ENCODE measurements around the gene NFU1. TPM values are rescaled to one million over a fixed set of nuclear protein-coding genes. Genes with fewer than 3 reads are reported as not detected.
"Not testable (repeated sequence)": the region's sequence is repeated elsewhere in the genome, so short reads cannot be mapped to it uniquely, and the experiment has no call there.

NFU1 gene
- polyA plus RNA-seq, 3 donors: 66.7 to 69.8 (median 69.8) TPM

DNA sequence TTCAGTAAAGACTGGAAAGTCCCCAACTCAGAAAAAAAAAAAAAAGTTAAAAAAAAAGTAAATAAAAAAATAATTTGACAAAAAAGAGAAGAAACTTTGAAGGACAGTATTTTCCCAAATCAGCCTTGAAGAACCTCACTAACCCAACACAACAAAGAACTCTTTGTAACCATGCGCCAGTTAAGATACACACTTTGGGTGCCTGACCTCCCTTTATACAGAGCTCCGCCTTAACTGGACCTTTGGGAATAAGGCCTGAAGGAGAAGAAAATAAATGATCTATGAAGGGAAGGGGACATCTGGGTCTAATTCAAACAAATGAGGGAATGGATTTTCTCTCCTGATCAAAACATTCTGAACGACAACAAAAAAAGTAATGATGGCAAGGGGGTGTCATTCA, 48.0 kb downstream of the NFU1 start:
- DNase-seq (ENCODE audit: low read depth in 3 of 3, low spot score in 2 of 3): no peak

DNA sequence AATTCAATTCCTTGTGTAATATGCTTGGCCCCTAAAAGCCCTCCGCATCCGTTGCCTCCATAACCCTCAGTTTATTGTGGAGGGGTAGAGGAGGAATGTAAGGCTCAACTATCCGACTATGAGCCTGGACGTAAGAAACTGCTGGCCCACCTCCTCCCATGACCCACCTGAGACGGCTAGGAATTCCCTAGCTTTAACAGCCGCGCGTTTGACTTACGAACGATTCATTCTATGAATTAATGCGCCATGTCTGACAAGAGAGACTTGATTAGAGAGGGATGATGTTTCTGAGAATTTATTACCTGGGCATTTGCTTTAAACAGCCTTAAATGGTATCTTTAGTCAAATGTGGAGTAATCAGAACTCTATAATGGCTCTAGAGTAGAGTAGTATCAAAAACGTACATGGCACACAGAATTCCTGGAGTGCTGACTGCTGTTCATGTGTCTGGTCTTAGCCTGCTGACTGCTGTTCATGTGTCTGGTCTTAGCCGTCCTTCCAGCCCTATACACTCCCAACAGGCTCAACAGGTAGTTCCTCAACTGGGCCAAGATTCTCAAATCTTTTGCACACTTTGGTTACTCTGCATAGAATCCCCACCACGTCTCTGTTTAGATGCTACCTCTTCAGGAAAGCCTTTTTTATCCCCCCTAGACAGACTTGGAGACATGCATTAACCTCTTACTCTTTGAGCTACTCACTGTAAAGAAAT, 49.3 kb downstream of the NFU1 start:
- DNase-seq (ENCODE audit: low read depth in 3 of 3, low spot score in 2 of 3): no peak

DNA sequence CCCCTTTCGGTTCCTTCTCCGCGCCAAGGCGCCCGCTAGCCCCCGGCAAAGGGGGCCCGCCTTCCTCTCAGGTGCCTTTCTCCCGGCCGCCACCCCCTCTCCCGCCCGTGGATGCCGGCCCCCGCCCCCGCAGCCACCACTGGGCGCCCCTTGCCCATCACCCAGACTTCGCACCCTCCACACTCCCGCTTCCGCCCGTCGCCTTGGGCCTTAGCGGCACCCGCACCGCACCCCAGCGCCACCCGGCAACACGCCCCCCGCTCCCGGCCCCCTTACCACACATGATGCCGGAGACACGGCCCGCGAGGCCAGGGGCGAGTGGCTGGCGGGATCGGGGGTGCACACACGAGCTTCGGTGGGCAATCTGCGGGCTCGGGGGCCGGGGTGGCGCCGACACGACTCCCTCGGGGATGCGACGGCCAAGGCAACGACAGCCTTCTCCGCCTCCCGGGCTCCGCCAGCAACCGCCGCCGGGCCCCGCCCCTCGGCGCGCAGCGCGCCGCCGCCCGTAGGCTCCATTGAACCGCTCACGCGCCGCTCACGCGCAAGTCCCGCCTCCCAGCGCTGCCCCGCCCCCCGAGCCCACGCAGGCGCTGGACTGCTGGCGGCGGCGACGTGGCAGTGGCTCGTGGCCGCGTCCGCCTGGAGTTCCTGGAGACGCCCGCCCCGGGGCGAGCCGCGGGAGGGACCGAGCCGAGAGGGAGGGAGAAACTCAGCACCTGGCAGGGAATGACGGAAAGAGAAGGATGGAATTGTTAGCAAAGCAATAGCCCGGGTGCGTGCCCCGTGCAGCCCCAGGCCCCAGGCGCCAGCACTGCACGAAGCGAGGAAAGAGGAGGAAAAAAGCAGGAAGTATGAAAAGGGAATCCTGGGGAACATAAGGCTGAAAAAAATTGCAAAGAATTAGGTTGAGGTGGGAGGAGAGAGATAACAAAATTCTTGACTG, 50.2 kb downstream of the NFU1 start, which contains the start of gene GFPT1:
Gene GFPT1, minus strand, starts transcription at position 439 of the 946 bp plus-strand sequence. Its CDS starts 156 bp downstream, at position 283.
- peak; percentile 74 to 89 (median 88) for DNase-seq (ENCODE audit: low read depth in 3 of 3, low spot score in 2 of 3)

DNA sequence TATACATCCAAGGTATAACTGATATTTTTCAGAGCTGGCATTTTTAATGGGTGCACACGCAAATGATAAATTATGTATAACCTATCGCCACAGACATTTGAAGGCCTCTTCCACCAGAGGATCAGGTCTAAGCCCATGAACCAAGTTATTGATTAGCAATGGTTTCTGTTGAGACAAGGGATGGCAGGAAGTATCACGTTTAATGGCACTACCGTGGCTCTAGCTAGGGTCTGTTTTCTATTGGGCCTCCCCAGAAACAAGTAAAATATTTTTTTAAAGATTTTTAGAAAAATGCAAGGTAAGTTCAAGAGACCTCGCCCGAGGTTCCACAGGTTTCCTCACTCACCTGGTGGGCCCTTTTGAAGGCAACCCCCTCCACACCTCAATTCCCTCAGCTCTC, 50.9 kb downstream of the NFU1 start:
- DNase-seq (ENCODE audit: low read depth in 3 of 3, low spot score in 2 of 3): no peak

DNA sequence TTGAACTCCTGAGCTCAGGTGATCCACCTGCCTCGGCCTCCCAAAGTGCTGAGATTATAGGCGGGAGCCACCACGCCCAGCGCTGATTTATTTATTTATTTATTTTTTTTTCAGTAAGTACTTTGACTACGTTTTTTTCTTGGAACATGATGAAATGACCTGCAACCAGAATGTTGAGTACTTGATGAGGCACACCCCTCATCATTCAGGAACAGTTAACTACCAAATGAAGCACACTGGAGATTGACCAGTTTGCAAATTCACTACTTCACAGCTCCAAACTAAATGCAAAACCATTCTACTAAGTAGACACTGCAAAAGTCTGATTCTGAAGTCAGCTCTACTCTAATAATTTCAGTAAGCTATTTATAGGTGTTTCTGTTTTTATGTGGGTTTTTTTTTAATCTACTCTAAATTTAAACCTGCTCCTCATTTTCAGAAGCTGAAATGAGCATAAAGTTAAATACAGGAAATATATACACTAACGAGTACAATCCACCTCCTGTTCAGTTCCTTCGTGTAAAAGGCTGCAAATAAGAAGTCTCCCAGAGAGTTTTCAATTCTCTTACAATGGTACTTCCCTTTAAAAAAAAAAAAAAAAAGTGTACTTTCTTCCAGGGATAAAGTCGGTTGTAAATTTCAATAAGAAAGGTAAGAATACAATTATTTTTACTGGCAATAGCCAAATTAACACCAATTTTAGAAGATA, 51.6 kb downstream of the NFU1 start:
- DNase-seq (ENCODE audit: low read depth in 3 of 3, low spot score in 2 of 3): no peak

DNA sequence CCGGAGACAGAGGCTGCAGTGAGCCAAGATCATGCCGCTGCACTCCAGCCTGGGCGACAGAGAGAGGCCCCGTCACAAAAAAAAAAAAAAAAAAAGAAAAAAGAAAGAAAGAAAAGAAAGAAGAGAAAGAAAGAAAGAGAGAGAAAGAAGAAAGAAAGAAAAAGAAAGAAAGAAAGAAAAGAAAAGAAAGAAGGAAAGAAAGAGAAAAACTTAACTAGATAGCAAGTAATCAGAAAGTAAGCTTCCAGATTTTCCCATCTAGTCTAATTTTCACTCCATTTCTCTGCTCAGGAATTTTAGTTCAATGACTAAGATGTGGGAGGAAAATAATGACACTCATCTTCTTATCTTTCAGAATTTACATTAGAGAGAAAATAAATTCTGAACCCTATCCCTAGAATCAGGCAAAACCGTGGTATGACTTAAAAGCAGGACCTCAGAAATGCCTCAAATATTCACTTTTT, 52.6 kb downstream of the NFU1 start:
- no peak for DNase-seq (ENCODE audit: low read depth in 3 of 3, low spot score in 2 of 3)

DNA sequence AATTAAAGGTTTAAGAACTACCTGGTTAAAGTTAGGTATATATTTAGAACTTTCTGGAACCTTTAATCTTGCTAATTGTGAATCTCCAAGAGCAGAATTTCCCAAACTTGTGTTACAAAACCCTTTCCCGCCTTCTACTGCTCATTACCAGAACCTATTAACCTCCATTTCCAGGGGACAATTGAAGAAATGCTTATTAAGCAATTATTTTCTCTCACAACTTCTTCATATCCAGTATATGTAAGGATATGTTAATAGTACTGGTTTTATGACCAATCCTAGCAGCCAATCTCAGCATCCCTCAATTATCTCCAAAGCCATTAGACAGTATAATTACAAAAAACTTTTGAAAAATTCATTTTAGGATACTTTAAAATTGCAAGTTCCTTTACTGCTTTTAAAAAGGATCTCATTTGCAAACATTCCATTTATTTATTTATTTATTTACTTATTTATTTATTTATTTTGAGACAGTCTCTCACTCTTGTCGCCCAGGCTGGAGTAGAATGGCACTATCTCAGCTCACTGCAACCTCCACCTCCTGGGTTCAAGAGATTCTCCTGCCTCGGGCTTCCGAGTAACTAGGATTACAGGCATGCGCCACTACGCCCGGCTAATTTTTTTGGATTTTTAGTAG, 53.9 kb downstream of the NFU1 start:
- no peak for DNase-seq (ENCODE audit: low read depth in 3 of 3, low spot score in 2 of 3)

DNA sequence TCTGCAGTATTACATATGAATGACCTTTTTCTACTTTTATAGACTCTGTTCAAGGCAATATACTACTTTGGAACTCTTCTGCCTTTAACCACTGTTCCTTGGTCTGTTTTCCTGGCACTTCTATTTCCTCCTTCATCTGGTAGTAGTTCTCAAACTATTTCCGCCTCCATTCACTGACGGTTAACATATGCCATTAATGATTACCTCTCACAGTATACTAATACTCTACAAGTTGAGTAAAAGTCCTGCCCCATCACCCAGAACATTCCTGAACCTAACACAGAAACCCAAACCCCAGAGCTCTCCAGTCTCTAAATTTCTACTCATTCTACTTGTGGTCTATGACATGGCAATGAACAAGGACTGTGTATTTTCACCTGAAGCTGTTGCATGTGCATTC, 54.7 kb downstream of the NFU1 start:
- no peak for DNase-seq (ENCODE audit: low read depth in 3 of 3, low spot score in 2 of 3)

DNA sequence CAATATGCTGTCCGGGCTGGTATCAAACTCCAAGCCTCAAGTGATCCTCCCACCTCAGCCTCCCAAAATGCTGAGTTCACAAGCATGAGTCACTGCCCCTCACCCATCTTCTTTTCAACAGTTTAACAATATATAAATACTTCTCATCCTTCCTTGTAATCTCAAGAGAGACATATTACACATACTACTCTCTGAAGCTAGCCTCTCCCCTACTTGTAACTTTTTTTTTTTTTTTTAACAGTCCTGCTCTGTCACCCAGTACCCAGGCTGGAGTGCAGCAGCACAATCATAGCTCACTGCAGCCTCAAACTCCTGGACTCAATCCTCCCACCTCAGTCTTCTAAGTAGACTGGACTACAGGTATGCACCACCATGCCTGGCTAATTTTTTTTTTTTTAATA, 55.9 kb downstream of the NFU1 start:
- no peak for DNase-seq (ENCODE audit: low read depth in 3 of 3, low spot score in 2 of 3)

DNA sequence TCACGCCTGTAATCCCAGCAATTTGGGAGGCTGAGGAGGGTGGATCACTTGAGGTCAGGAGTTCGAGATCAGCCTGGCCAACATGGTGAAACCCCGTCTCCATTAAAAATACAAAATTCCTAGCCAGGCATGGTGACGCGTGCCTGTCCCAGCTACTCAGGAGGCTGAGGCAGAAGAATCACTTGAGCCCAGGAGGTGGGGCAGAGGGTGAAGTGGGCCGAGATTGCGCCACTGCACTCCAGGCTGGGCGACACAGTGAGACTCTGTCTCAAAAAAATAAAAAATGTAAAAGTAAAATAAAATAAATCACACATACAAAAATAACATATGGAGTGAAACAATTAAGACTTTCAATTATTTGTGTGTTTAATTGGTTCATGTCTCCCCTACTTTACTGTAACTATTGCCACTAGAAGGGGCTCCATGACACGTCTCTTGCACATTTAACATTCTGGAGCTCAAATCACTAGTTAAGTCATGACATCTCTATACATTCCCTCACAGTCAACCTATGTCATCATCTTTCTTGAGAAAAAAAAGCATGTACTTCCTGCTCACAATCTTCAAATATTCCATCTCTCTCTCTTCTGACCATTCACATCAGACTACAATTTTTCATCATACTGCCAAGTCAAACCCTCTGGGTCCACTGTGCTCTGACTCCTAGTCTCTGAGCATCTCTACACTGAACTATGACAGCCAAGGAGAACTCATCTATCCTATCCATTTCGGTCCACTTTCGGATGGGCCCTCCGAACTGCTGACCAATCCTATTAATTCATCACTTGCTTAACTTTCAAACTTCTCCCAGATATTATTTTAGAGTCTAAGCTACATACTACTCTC, 56.9 kb downstream of the NFU1 start:
- no peak for DNase-seq (ENCODE audit: low read depth in 3 of 3, low spot score in 2 of 3)

DNA sequence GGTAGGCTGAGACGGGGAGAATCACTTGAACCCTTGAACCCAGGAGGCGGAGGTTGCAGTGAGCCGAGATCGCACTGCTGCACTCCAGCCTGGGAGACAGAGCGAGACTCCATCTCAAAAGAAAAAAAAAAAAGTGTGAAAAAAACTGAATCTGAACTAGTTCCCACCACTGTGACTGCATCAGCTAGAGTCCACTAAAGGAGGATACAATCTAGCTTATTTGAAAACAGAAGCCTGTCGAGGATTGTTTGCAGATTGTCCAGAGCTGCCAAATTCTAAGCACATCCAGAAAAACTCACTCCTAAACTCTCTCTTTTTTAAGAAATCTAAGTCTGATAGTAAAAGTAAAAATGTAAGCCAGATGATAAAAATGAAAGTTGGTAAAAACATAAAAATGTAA, 60.8 kb downstream of the NFU1 start:
- DNase-seq (ENCODE audit: low read depth in 3 of 3, low spot score in 2 of 3): no peak

DNA sequence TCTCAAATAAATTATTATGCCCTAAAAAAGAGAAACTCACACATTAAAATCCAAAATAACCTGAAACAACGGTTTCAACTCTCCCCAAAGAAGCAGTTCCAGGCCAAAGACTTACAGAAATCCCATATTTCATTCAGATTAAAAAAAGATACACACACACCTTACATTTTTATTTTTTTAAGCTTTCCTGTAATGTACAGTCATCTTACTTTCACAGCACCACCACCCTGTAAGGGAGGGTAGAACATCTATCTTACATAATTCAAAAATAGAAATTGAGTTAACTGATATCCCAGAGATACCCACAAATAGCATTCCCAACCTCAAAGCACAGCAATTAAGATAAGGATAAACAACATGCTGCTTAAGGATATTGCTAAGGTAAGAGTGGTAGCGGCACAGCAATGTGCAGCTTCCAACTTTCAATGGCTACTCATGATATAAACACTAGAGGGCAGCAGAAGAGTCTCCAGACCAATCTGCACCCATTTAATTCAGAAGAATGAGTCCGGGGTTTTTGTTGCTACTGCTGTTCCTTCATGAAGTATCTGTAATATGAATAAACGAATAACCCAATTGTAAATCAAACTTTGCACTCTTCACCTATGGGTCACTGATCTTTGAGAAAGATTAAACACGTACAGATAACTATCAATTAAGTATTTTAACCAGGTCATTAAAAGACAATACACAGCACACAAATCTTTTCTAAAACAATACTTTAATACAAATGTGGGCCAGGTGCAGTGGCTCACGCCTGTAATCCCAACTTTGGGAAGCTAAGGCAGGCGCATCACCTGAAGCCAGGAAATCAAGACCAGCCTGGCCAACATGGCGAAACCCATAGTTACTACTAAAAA, 61.5 kb downstream of the NFU1 start:
- no peak for DNase-seq (ENCODE audit: low read depth in 3 of 3, low spot score in 2 of 3)

DNA sequence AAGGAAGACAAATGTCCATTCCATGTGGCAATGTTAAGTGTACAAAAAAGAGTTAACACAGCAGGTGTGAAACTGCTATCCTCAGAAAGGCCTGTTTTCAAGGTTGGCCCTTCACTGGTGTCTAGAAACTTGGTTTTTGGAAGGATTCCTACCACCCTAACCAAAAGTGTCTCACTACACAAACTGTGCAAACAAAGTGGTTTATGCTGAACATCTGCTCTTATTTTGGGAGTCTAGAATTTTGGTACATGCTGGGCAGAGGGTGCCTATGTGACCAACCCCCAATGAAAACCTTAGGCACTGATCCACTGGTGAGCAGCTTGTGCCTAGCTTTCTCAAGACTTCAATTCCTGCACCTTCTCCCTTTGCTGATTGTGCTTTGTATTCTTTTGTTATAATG, 64.5 kb downstream of the NFU1 start:
- DNase-seq (ENCODE audit: low read depth in 3 of 3, low spot score in 2 of 3): no peak

DNA sequence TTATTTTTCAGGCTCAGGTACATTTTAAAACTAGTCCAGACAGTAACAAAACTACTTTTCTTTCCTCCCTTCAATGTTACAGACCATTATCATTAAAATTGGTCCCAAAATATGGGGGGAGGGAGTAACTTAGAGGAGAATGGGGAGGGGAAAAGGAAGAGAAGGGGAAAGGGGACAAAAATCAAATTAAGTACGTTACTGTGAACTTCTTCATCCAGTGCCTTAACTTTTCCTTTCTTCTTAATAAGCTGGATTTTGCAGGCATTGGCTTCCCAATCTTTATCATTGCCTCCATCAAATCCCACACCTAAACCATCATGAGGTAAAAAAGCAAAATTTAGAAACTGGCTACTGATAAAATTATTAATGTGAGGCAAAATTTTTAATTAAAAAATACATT, 67.4 kb downstream of the NFU1 start:
- DNase-seq (ENCODE audit: low read depth in 3 of 3, low spot score in 2 of 3): no peak

DNA sequence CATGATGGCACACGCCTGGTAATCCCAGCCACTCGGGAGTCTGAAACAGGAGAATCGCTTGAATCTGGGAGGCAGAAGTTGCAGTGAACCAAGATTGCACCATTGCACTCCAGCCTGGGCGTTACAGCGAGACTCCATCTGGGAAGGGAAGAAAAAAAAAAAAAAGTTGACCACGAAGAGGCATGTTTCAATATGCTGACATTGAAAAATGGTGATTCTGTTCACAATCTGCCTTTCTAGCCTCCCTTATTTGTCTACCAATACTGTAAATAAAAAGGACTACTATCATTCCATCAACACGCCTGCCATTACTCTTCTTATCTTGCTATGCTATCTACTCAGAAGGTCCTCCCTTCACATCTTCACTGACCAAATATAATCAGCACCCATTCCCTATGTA, 68.6 kb downstream of the NFU1 start:
- DNase-seq (ENCODE audit: low read depth in 3 of 3, low spot score in 2 of 3): no peak

DNA sequence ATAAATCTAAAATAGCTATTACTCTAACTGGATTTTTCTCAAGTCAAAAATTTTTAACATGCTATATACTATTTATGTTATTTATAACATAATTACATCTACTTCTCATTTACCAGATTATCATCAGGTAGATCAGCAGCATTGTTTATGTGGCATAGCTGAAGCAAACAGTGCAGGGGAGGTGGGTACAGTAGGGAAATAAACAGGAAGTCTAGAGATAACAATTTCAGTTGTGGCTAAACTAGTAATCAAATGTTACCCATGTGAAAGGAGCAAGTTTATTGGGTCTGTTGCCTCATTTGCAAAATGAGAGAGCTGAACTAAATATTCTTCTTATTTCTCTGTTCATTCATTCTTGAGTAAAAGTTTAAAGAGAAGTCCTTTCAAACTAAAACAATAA, 77.9 kb downstream of the NFU1 start:
- no peak for DNase-seq (ENCODE audit: low read depth in 3 of 3, low spot score in 2 of 3)

DNA sequence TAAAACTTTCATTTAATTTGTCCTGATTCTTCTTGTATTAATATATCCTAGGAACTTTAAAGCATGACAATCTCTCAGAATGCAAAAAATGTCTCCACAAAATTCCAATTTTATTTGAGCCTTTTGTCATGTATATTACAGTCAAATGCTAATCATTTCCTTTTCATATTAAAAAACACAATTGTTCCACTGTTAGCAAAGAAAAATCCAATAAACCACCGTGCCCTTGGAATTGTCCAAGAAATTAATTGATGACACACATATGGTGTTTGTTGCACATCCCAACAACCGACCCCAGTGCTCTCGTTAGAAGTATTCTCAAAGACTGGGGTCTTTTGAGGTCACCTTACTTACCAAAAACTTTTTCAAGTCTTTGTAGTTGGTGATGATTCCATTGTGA, 78.3 kb downstream of the NFU1 start:
- DNase-seq (ENCODE audit: low read depth in 3 of 3, low spot score in 2 of 3): no peak

DNA sequence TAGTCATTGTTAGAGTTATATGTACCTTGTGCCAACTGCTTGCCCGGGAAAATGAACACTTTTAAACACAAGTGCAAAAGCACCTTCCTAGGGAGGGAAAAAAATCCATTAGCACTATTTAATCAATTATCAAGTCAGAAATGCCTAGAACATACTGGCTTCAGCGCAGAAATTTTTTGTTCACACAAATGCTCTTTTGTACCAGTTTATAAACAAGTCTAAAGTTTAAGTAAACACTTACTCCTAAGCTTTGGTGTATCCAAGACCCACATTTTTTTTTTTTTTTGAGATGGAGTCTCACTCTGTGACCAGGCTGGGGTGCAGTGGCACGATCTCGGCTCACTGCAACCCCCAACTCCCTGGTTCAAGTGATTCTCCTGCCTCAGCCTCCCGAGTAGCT, 80.8 kb downstream of the NFU1 start:
- DNase-seq (ENCODE audit: low read depth in 3 of 3, low spot score in 2 of 3): no peak

DNA sequence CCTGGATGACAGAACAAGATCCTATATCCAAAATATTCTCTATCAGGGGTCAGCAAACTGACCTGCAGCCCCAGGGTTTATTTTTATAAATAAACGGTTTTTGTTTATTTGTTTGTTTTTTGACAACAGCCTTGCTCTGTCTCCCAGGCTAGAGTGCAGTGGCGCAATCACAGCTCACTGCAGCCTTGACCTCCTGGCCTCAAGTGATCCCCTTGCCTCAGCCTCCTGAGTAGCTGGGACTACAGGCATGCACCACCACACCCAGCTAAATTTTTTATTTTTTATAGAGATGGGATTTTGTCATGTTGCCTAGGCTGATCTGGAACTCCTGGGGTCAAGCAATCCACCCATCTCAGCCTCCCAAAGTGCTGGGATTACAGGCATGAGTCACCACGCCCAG, 82.3 kb downstream of the NFU1 start:
- DNase-seq (ENCODE audit: low read depth in 3 of 3, low spot score in 2 of 3): not testable (repeated sequence)
